Right lobe of liver (tissue), 4 donors: ENCODE data around the gene MYEOV.

Source experiments
- CTCF ChIP-seq, 4 donors: fragments of 200-600 bp in 3 of 4; fragments of 450-650 bp in 1 of 4; IDR thresholded peaks; one replicate each; pipeline versions ENCODE4 v1.5.1 to v1.8.0; 2016 to 2022; ENCODE audit warnings: antibody characterized with exemption in 4 of 4, mild to moderate bottlenecking in 2 of 4
- POLR2A ChIP-seq: fragments of 450-650 bp; IDR thresholded peaks from one replicate; pipeline ENCODE4 v1.6.1; 2017; ENCODE audit warnings: antibody characterized with exemption, mild to moderate bottlenecking
- donor health status: DM: no; HTN: no; CAD: no.
- donor health status: DM: no; HTN: no; CAD: no.
- donor health status: DM: no; HTN: yes; CAD: no.

GRCh38 chr11:69264486-69264885 is 29.5 kb upstream of the MYEOV start:
- TF ChIP-seq CTCF (IDR thresholded peaks at IDR 0.05) (no peak), POLR2A (no peak)
